ENCODE results near the gene MARCHF9.

MARCHF9 gene

DNA sequence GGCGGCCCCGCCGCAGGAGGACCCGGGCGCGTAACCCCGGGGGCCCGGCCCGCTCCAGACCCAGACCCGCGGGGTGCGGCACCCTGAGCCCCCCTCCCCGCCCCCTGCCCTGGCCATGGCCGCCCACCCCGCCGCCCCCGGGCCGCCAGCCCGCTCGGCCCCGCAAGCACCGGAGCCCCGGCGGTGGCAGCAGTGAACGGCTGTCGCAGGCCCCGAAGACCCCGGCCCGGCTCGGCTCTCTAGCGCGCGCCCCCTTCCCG, 221 bp downstream of the MARCHF9 start:
- no peak for DNase-seq

DNA sequence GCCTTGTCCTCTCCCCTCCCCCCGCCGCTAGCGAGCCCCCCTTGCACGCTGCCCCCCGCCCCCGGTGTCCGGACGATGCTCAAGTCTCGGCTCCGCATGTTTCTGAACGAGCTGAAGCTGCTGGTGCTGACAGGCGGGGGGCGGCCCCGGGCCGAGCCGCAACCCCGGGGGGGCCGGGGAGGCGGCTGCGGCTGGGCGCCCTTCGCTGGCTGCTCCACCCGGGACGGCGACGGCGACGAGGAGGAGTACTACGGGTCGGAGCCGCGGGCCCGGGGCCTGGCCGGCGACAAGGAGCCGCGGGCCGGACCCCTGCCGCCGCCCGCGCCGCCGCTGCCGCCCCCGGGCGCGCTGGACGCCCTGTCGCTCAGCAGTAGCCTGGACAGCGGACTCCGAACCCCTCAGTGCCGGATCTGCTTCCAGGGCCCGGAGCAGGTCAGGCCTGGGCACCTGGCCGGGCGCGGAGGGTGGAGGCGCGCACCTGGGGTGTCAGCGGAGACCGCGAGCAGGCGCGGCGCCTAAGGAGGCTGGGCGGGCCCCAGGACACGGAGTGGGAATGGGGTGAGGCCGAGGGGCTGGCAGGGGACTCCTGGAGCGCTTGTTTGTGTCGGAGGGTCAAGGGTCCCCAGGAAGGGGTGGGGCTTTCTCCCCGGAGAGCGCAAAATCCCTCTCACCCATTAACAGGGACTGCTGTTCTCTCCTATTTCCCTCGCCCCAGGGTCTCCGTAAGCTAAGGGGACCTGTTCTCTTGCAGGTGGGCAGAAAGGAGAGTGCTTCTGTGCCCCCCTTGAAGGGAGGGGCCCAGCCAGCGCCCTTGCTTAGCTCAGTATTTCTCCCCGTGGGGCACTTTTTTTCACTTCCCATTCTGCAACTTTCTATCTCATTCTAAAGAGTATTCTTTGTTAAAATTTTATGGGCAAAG, 810 bp downstream of the MARCHF9 start:
- DNase-seq: peak in 2 of 5 donors; percentile 41 to 58

DNA sequence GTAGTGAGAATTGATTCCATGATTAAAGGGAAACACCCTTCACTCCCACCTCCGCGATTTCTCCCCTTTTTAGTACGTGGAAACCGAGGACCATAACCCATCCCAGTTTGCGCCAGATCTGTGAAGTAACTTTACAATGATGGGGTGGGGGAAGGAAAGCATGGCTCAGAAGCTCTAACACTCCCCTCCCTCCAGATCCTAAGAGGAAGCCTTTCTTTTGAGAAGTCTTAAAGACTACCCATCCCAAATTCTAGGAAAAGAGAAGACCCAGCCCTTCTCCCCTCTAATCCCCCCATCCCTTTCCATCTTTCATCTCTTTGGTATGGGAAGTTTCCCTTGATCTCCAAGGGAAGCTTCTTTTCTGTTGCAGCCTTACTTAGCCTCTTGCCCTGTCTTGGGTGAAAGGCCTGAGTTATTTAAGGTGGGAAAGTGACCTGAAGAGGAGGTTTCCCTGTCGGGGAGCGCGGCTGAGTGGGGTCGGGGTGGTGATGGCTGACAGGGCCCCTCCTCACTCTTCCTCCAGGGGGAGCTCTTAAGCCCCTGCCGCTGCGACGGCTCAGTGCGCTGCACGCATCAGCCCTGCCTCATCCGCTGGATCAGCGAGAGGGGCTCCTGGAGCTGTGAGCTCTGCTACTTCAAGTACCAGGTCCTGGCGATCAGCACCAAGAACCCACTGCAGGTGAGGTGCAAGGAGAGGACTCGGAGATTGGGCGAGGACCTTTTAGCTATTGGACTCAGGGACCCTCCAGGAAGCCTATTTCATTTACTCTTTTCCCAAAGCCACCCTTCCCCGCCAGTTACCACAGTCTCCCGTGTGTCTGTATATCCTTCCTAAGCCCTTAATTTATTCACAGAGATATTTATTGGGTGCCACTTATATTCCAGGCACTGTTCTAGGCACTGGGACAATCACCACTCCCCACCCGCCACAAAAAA, 1.8 kb downstream of the MARCHF9 start:
- peak in 4 of 5 donors; percentile 53 to 74 (median 60) for DNase-seq

DNA sequence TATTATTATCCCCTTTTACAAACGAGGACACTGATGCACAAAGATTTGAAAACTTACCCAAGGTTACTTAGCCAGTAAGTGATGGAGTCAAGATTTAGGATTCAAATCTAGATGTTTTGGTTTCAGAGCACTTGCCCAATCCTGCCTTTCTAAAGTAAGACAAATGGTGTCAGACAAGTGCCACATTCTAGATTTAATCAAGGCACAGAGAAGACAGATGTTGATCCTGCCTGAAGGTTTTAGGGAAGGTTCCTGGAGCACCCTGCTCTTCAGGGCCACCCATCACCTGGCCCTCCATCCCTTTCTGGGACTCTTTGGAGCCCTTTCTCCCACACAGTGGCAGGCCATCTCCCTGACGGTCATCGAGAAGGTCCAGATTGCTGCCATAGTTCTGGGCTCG, 2.9 kb downstream of the MARCHF9 start:
- DNase-seq: no peak

DNA sequence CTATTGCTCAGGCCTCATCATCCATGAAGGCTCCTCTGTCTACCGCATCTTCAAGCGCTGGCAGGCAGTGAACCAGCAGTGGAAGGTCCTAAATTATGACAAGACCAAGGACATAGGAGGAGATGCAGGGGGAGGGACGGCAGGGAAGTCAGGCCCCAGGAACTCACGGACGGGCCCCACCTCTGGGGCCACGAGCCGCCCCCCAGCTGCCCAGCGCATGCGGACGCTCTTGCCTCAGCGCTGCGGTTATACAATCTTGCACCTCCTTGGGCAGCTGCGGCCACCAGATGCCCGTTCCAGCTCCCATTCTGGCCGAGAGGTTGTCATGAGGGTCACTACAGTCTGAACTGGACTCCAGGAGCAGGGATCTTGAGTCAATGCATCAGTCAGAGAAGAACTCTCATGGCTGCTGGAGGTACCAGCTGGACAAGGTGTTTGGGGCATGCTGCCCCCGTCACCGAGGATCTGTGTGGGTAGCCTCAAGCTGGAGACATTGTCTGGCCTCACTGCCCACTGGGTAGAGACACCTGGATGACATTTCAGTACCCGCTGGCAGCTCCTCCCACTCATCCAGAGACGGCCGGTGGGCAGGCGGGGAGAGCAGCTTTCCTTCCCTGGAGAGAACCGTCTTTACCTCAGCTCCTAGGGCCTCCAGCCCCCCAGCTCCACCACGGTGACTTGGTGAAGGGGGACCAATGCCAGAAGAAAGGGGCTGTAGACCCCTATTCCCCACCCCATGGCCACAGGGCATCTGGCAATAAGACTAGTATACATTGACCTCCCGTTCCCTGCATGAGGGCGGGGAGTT, 3.9 kb downstream of the MARCHF9 start:
- DNase-seq: no peak

DNA sequence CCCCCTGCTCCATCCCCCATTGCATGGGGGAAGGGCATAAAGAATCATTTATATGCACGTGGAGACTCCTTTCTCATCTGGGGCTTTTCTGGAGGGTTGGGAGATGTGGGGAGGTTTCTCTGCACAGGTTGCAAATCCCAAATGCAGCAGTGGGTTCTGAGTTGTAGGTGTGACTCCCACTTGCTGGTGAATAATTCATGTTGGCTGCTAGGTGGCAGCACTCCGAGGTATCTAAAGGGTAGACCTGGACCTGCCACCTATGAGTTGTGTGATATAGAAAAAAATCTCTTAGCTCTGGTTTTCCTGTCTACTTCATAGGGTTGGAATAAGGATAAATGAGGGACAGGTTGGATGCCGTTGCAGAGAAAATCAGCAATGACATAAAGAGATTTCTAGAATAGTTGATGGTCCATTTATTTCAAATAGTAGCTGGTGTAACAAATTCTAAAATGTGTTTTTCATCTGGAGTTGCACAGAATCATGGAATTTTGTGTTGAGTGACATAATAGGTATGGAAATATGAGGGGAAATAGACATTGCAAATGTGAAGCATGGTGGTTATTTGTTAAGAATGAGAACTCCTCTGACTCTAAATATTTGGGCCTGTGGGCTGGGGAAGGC, 4.6 kb downstream of the MARCHF9 start:
- DNase-seq: peak in 1 of 5 donors; percentile 52

DNA sequence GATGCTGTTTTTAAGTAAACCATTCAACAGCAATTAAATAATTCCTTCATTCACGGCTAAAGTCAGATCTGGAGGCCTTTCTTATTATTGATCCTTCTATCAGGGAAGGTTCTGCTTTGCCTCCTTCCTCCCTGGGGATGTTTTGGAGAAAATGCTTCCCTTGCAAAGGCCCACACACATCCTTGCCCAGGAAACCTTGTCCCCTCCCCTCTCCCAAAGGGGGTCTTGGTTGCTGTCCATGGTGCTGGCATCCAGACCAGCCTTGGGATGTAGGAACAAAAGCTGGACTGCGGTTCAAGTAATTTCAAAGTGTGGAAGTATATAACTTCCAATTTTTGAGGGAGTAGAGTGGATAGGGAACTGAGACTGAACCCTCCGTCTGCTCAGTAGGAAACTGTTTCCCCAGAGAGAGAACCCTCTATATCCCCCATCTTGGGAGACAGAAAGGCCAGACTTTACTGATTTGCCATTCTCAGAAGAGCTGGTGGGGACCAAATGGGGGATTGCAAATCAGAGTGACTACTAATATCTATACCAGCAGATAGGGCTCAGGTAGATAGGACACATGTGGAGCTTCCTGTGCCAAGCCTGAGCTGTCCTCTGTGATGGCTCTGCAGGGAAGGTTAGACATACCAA, 5.6 kb downstream of the MARCHF9 start:
- no peak for DNase-seq

DNA sequence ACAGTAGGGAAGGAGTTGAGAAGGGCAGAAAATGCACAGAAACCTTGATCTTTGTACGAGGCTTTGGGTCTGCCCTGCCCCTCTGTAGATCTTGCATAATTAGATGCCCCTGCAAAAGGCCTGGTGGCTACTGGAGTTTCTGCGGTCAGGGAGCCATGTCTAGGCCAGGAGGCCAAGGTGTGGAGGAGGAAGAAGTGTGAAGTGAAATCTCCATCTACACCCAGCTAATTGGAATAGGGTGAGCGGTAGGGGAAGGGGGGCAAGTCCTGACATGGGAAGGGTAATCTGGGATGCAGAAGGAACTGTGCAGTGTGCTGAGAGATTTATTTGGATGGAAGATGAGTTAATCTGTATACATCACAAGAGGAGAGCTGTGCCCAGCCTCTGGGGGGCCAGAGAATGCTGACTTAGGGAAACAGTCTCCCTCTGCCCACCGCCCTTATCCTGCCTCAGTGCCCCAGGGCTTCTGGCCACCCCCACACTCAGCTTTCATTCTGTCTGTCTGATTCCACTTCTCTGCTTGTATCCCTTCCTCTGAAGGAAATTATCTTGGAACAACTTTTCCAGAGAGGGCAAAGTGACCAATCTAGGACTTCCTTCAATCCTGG, 6.6 kb downstream of the MARCHF9 start:
- no peak for DNase-seq

DNA sequence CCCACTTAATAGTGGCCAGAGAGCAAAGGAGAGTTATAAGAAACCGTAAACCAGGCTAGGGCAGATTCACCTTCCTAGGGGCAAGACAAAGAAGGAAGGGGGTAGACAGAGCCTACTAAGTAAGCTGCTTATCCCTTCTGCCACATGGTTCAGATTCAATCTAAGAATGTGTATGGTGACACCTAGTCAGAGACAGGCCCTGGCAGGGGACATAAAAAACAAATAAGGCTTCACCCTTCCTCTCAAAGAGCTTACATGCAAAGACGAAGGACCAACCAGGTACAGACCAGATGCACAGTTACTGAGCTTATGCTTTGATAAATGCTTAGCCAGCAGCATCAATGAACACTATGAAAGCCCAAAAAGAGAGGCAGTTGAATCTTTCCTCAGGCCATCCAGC, 7.6 kb downstream of the MARCHF9 start:
- DNase-seq: no peak

DNA sequence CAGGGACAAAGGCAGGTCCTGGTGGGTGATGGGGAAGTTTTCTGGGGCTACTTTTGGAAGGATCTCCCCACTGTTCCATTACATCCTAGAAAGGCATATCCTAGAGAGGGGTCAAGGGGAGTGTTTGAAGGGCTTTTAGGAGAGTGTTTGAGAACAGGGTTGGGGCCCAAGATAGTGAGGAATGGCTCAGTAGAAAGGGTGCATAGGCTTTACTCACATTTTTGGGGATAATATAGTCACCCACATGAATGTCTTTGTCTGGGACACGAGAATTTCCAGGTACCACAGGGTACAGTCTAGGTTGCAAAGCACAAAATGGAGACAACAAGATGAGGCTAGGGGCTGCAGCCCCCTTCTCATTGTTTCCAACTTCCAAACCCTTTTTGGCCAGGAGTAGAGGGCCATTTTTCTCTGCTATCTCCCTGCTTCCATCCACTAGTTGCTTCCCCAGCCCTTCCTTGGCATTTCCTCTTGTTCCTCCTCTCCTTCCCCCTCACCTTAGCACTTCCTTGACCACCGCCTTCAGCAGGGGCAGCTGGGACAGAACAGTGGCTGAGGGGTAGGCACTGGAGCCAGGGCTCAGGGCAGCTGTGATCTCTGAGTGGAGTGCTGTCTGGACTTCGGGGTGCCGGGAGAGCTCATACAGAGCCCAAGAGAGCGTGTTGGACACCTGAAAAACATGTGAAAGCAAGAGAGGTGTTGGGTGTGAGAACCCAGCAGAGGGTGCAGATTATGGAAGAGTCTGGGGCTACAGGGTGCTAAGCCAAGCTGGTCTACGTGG, 9.2 kb downstream of the MARCHF9 start:
- no peak for DNase-seq

DNA sequence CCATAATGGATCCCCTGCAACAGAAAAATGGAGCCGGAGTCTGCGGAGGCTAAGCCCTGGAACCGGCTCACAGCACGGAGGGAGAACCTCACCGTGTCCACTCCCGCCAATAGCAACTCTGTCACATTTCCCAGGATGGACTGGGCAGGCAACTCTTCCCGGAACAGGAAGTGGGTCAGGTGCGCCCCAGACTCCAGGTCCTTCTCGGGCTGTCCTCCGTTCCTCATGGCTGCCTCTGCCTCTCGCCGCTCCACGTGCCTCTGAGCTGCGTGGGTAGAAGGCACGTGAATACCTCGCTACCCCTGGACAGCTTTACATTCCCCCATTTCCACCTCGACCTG, 9.7 kb downstream of the MARCHF9 start:
- DNase-seq: no peak

DNA sequence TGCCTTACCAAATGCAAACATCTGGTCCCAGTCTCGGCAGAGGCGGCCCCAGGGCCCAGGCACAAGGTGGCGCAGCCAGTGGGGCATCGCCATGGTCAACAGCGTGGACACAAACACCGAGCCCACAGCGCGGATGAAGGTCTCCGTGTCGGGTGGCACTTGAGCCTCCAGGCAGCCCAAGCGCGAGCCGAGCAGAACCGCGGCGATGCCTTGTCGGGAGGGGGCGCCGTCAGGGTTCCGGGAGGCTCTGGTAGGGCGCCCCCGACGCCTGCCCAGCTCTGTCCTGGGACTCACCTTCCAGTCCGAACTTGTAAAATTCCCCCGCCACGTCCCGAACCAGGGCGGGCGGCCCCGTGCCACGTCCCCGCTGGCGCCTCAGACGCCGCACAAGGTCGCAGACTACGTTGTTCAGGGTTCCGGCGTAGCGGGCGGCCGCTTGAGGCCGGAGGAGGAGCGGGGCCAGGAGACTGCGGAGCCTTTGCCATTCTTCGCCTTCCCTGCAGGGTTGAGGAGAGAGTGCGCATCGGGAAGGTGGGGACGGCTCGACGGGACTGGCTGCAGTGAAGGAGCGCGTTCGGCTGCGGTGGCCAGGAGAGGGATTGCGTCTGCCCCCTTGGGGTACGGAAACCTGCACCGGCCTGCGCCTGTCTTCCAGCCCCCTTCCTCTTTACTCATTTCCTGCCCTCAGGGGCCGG, 10.2 kb downstream of the MARCHF9 start:
- DNase-seq: peak in 3 of 5 donors; percentile 39 to 65 (median 44)

DNA sequence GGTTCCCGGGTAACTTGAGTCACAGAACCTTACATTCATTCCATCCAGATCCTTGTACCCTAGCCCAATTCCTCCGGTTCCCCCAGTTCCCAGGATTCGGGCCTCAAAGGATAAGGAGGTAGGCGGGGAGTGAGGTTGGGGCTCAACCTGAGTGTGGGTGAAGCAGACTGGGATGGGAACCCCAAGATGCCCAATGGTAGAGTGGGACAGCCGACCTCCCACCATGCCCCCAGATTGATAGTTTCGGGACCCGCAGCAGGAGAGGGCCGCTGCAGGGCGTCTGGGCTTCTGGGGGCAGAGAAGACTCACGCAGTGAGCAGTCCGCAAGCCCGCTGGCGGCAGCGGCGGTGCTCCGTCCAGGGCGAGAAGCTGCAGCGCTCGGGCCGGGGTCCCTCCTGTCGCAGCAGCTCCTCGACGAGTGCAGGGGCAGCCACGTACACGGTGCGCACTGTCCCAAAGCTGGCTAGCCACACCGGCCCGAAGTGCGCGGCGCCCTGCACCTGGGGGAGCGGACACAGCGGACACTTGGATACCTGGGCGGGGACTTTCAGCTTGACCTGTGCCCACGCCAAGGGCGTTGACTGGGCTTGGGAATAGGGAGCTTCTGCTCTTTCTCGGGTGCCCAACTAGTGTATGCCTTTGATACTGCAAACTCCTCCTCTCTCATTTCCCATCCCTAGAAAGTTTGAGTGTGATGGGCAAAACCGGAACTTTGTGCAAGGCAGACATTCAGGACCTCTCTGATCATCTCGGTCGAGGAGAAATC, 11.0 kb downstream of the MARCHF9 start:
- no peak for DNase-seq

DNA sequence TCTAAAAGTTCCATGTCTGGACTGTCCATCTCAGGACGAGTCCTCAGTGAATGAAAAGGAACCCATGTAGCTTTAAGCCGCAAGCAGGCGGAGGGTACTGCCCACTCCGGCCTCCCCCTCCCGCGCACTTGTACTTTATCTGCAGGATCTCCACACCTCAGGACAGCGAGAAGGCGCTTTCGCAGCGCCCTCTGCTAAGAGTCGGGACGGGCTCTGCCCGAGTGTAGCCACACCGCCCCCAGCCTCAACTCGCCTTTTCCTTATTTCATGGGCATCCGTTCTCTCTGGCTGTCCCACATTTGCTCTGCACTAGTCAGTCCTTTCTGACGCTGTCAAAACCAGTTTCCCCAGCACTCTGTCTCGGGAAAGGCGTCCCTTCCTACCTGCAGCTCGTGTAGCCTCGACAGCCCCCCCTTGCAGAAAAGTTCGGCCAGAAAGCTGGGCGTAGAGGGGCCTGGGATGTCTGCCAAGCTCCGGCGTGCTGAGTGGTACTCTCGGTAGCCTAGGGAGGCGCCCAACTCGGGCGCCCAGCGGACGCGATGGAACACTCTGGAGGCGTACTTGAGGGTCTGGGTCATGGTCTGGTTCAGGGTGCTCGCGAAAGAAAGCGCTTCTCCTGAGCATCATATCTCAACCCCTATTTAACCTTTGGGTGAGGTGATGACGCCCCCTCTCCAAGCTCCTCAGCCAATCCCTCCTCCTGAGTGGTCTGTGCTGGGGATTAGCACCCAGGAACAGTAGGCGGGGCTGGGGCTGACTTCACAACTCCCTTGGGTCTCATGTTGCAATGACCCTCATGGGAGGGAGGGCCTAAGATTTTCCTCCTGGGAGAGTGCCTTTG, 11.8 kb downstream of the MARCHF9 start, which contains the start of gene CYP27B1:
Gene CYP27B1, minus strand, starts transcription at position 615 of the 841 bp plus-strand sequence. Its CDS starts 37 bp downstream, at position 578.
- no peak for DNase-seq

DNA sequence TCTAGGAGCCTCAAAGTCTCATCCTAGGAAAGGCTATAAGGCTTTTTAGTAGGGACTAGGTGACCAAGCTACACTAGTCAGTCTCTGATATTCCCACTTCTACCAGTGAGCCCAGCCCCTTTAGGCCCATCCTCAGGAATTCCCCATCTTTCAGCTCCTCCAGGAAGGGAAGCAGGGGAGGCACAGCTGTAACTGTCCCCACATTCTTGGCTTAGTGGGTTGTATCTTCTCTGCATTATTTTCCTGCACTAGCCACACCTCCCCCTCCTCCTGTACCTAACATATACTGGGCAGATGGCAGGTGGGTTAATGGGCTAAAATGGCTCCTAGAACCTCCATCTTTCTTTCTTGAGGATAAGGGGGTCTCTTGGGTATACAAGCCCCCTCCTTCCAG, 12.4 kb downstream of the MARCHF9 start:
- no peak for DNase-seq

DNA sequence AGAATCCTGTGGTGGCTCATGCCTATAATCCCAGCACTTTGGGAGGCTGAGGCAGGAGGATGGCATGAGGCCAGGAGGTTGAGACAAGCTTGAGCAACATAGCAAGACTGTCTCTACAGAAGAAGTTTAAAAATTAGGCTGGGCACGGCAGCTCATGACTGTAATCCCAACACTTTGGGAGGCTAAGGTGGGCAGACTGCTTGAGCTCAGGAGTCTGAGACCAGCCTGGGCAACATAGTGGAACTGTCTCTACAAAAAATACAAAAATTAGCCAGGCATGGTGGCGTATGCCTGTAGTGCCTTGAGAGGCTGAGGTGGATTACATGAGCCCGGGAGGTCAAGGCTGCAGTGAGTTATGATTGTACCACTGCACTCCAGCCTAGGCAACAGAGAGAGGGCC, 13.0 kb downstream of the MARCHF9 start:
- DNase-seq: no peak

DNA sequence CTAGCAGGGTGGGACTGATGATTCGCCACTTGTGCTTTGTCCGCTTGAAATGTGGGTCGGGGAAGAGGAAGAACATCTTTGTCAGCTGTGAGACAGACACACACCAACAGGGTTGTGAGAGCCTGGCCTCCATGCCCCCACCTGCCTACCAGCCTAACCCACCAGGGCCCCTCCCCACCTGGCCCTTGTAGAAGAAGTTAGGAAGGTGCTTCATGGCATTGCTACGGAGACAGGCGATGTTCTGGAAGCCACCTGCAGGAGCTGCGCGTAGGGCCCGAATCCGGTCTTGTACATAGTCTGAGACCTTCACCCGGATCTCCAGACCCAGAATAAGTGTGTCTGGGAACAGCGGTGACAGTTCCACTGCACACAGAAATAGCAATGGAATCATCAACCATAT, 14.7 kb downstream of the MARCHF9 start:
- DNase-seq: no peak

DNA sequence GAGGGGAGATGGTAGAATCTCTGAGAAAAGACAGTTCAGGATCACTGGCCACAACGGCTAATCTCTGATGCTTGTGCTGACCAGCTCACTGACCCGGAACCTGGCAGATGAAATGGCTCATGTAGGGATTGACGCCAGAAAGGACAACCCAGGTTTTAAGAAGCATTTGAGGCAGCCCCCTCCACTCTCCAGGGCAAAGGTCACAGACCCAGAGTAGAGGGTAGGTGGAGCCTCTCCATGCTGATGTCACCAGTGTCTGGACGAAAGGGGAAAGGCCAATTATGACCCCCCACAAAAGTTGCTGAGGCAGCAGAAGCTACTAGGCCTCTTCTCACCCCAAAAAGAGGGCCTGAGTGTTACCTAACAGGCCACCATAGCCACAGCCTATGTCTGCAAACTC, 15.8 kb downstream of the MARCHF9 start:
- no peak for DNase-seq
